Dermis microvascular lymphatic vessel endothelial cell (primary cell): ENCODE results near the gene CSNK1G1. TPM values are rescaled to one million over a fixed set of nuclear protein-coding genes. Genes with fewer than 3 reads are reported as not detected.

Experiments
- DNase-seq, 2 donors: peaks; one replicate each; pipeline versions ENCODE4 v3.0.0 to v3.0.0-alpha.2; 2010; ENCODE audit warnings: low read depth in 2 of 2
- total RNA-seq: library from RNA; depleted of rRNA; stranded (reverse); fragments of >200 nt; gene quantifications from 2 replicates; pipeline ENCODE4 v1.2.1, GENCODE V29; 2014

Gene CSNK1G1
- total RNA-seq, 1 donor from 2014 or later: 17.1 TPM

- DNase-seq: no peak
These were observed 158.5 kb downstream of the CSNK1G1 start for GRCh38 chr15:64197425-64197824.

GRCh38 chr15:64193971-64194370 is 162.0 kb downstream of the CSNK1G1 start:
- no peak for DNase-seq

- no peak for DNase-seq
These were observed 163.8 kb downstream of the CSNK1G1 start for GRCh38 chr15:64191971-64192830.

- DNase-seq: no peak
These were observed 168.4 kb downstream of the CSNK1G1 start for GRCh38 chr15:64187396-64188191.

GRCh38 chr15:64185146-64185911 is 170.6 kb downstream of the CSNK1G1 start:
- DNase-seq: no peak

- no peak for DNase-seq
These were observed 173.1 kb downstream of the CSNK1G1 start for GRCh38 chr15:64182859-64183370.

- no peak for DNase-seq
These were observed 175.6 kb downstream of the CSNK1G1 start for GRCh38 chr15:64180235-64180824.

DNA sequence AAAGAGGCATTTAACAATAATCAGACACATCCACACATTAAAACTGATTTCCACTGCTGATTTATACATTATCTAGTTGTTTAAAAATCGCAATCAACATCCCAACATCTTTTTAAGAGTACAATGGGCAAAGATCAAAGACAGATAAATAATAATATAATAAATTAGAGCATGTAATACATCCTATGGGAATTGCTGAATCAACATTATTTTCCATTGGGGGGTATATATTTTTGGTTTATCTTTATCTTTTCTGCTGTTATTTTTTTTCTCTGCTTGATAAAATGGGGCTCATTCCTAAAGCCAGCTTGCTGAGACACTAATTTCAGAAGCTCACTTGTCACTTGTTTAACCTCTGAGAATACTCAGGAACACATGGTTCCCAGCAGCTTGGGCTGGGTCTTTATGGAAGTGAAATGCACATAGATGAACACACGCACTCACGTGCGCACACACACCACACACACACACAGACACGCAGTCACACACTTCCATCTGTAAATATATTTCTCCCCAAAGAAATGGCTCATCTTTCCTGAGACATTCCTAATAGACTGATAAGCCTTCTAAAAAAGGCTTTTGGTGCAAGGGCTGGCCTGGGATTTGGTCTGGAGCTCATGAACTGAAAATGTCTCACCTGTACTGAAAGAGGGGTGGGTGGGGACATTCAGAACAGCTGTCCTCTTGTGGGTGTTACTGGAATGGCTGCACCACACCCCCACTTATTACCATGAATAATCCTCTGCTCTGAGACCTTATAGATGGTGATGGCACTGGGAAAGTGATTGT is 189.7 kb downstream of the CSNK1G1 start:
- DNase-seq: no peak

GRCh38 chr15:64164436-64164835 is 191.5 kb downstream of the CSNK1G1 start:
- no peak for DNase-seq

- peak; percentile 72 to 76 for DNase-seq
These were observed 192.2 kb downstream of the CSNK1G1 start for GRCh38 chr15:64163659-64164362.

DNA sequence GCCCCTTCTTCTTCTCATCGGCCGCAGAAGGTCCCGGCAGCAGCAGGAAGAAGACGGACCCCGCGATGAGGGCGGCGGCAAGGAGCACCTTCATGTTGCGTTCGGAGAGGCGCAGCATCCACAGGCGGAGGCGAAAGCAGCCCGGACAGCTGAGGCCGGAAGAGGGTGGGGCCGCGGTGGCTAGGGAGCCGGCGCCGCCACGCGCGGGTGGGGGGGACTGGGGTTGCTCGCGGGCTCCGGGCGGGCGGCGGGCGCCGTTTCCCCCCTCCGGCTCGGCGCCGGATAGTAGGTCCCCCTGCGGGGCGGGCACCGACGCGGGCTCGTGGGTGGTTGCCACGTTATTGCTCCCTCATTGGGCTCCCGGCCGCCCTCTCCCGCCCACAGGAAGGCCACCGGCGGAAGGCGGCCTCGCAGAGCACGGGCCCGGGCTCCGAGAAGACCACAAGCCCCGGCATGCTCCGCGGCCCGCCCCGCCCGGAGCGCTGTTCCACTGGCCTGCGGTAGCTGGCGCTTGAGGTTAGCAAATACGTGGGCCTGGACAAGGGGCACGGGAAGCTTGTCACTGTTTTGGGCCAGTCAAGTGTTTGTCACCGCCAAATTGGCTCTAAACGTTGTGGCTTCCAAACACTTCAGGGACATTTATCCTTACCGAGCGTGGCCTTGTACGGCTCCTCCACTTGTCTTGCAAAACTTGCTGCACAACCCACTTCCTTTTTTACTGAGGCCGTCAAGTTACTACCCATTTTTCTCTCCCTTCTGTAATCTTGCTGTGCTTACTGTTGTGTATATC is 192.9 kb downstream of the CSNK1G1 start, which contains the start of gene PPIB:
TSS of gene PPIB (minus strand) at position 154 of the 790 bp plus-strand sequence. CDS start at position 118, 36 bp downstream.
- peak; percentile 90 to 98 for DNase-seq

- no peak for DNase-seq
These were observed 193.5 kb downstream of the CSNK1G1 start for GRCh38 chr15:64162478-64162868.

DNA sequence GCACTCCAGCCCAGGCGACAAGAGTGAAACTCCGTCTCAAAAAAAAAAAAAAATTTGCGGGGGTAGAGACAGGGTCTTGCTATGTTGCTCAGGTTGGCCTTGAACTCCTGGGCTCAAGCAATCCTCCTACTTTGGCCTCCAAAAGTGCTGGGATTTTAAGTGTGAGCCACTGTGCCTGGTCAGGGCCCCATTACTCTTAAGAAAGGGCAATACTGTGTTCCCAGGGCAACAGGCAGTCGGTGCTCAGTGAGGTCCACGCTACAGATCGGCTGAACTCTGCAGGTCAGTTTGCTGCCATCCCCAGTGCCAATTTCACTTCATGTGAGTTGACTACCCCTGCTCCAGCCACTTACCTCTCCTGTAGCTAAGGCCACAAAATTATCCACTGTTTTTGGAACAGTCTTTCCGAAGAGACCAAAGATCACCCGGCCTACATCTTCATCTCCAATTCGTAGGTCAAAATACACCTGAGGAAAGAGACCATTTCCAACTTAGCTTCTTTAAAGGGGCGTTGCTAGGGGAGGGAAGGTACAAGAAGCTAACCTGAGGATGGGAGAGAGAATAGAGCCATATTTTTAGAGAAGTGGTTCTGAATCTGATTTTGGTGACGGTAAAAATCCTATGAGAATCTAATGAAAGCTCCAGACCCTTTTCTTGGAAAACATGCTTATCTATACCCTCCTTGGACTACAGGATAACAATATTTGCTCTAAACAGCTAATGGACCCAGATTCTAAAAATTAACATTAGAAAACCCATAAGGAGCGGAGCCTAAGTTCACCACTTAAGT is 194.1 kb downstream of the CSNK1G1 start:
- no peak for DNase-seq

- DNase-seq: no peak
These were observed 197.4 kb downstream of the CSNK1G1 start for GRCh38 chr15:64158363-64159134.

DNA sequence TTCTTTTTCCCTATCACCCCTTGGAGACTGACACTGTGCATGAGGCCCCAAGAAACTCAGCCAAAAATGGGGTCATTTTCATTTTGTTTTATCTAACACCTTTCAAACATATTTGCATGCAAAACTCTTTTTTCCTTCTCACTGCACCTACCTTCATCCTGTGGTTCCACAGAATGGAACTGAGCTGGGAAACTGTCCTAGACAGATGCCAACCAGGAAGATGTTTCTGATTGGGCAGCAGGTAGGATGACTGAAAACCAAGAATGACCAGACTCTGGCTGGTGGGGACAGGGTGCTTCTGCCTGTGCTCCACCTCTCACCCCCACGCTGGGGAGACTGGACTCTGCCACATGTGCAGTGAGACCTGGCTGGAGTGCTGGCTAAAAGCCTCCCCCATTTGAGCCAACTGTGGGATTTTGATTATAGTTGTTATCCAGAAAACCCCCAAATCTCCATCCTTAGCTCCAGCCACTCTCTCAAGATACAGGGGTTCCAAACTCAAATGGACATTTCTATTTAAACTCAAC is 198.3 kb downstream of the CSNK1G1 start:
- no peak for DNase-seq

GRCh38 chr15:64156652-64157331 is 199.2 kb downstream of the CSNK1G1 start:
- no peak for DNase-seq
